ENCODE measurements around the gene LRRC4B. TPM values are rescaled to one million over a fixed set of nuclear protein-coding genes. Genes with fewer than 3 reads are reported as not detected.
"Not testable (repeated sequence)": the region's sequence is repeated elsewhere in the genome, so short reads cannot be mapped to it uniquely, and the experiment has no call there.

The LRRC4B gene
- total and polyA plus RNA-seq, 2 experiments from 2014 or later, result 2.1 to 6.0 TPM

- H3K27me3 ChIP-seq, result no peaks in the 10 kb centered on the region
- H3K4me1 ChIP-seq (ENCODE audit: insufficient read depth), result no peaks in the 10 kb centered on the region
- H3K9me3 ChIP-seq (ENCODE audit: low read depth), result peaks cover 4% of the 10 kb centered on the region
- no peak overlapping the region for H3K27ac ChIP-seq
- H3K9me2 ChIP-seq (replicated peaks; ENCODE audit: insufficient read depth), result no peaks in the 10 kb centered on the region
- no peaks in the 10 kb centered on the region for H3K79me2 ChIP-seq
- 95% methylated on average over 3 of the region's 3 CpGs for WGBS (ENCODE audit: low lambda C conversion rate, missing lambda C conversion rate)
- no peak overlapping the region for H3K4me2 ChIP-seq
- DNase-seq (ENCODE audit: low spot score), result no peak
- no peak for TF ChIP-seq CTCF (IDR thresholded peaks at IDR 0.05; ENCODE audit: poor library complexity)
- TF ChIP-seq EZH2 (IDR thresholded peaks at IDR 0.05; ENCODE audit: borderline replicate concordance), result no peak
- no peak for TF ChIP-seq EZH2phosphoT487 (IDR thresholded peaks at IDR 0.05; ENCODE audit: low read depth, severe bottlenecking, unreplicated experiment)
- H3K4me3 ChIP-seq, result no peak overlapping the region
- no peaks in the 10 kb centered on the region for H3K36me3 ChIP-seq (replicated peaks; ENCODE audit: insufficient read depth, low read depth)
- no peaks in the 10 kb centered on the region for H4K20me1 ChIP-seq (ENCODE audit: insufficient read depth, poor library complexity, severe bottlenecking)
- H2AFZ ChIP-seq, result no peak overlapping the region
These were observed 33.8 kb downstream of the LRRC4B start for GRCh38 chr19:50534478-50534877.

GRCh38 chr19:50532952-50533351 lies 35.3 kb downstream of the LRRC4B start:
- H3K27me3 ChIP-seq, result no peaks in the 10 kb centered on the region
- no peak for DNase-seq (ENCODE audit: low spot score)
- WGBS (ENCODE audit: low lambda C conversion rate, missing lambda C conversion rate), result 83% methylated on average over 4 of the region's 4 CpGs
- H3K36me3 ChIP-seq (replicated peaks; ENCODE audit: insufficient read depth, low read depth), result no peaks in the 10 kb centered on the region
- H3K27ac ChIP-seq, result no peak overlapping the region
- peaks cover 4% of the 10 kb centered on the region for H3K9me3 ChIP-seq (ENCODE audit: low read depth)
- no peaks in the 10 kb centered on the region for H4K20me1 ChIP-seq (ENCODE audit: insufficient read depth, poor library complexity, severe bottlenecking)
- no peak for TF ChIP-seq CTCF (IDR thresholded peaks at IDR 0.05; ENCODE audit: poor library complexity)
- no peak for TF ChIP-seq EZH2 (IDR thresholded peaks at IDR 0.05; ENCODE audit: borderline replicate concordance)
- no peak for TF ChIP-seq EZH2phosphoT487 (IDR thresholded peaks at IDR 0.05; ENCODE audit: low read depth, severe bottlenecking, unreplicated experiment)
- no peak overlapping the region for H3K4me2 ChIP-seq
- H3K9me2 ChIP-seq (replicated peaks; ENCODE audit: insufficient read depth), result no peaks in the 10 kb centered on the region
- H3K4me3 ChIP-seq, result no peak overlapping the region
- no peak overlapping the region for H2AFZ ChIP-seq
- no peaks in the 10 kb centered on the region for H3K79me2 ChIP-seq
- H3K4me1 ChIP-seq (ENCODE audit: insufficient read depth), result no peaks in the 10 kb centered on the region

GRCh38 chr19:50531171-50531612 lies 37.0 kb downstream of the LRRC4B start:
- TF ChIP-seq CTCF (IDR thresholded peaks at IDR 0.05; ENCODE audit: poor library complexity), result no peak
- no peak for TF ChIP-seq EZH2phosphoT487 (IDR thresholded peaks at IDR 0.05; ENCODE audit: low read depth, severe bottlenecking, unreplicated experiment)
- TF ChIP-seq EZH2 (IDR thresholded peaks at IDR 0.05; ENCODE audit: borderline replicate concordance), result no peak
- Histone ChIP-seq H3K79me2 (no peaks in the 10 kb centered on the region), H3K9me2 (replicated peaks; ENCODE audit: insufficient read depth) (no peaks in the 10 kb centered on the region), H3K4me2 (no peak overlapping the region), H3K4me3 (no peak overlapping the region), H3K9me3 (ENCODE audit: low read depth) (peaks cover 4% of the 10 kb centered on the region), H4K20me1 (ENCODE audit: insufficient read depth, poor library complexity, severe bottlenecking) (no peaks in the 10 kb centered on the region), H3K4me1 (ENCODE audit: insufficient read depth) (no peaks in the 10 kb centered on the region), H3K36me3 (replicated peaks; ENCODE audit: insufficient read depth, low read depth) (no peaks in the 10 kb centered on the region), H3K27me3 (no peaks in the 10 kb centered on the region), H3K27ac (no peak overlapping the region), H2AFZ (no peak overlapping the region)
- no peak for DNase-seq (ENCODE audit: low spot score)
- 71% methylated on average over 13 of the region's 14 CpGs for WGBS (ENCODE audit: low lambda C conversion rate, missing lambda C conversion rate)

GRCh38 chr19:50528052-50528451 lies 40.2 kb downstream of the LRRC4B start:
- H4K20me1 ChIP-seq (ENCODE audit: insufficient read depth, poor library complexity, severe bottlenecking); H3K9me3 ChIP-seq (ENCODE audit: low read depth); H3K36me3 ChIP-seq (replicated peaks; ENCODE audit: insufficient read depth, low read depth); H3K27me3 ChIP-seq; DNase-seq (ENCODE audit: low spot score); H3K4me1 ChIP-seq (ENCODE audit: insufficient read depth); H3K79me2 ChIP-seq; H3K9me2 ChIP-seq (replicated peaks; ENCODE audit: insufficient read depth); H3K27ac ChIP-seq; H3K4me3 ChIP-seq; H2AFZ ChIP-seq; H3K4me2 ChIP-seq: not testable (repeated sequence)
- WGBS (ENCODE audit: low lambda C conversion rate, missing lambda C conversion rate), result 95% methylated on average over 3 of the region's 3 CpGs

Data from hepatocyte (in vitro differentiated cells).